NCI-H524 (cell line): ENCODE data around the gene CRABP1.

Experiments used
- DNase-seq, 2 experiments: peaks; one replicate each; lab custom pipeline; 2025; lab: John Stamatoyannopoulos, UW

Gene CRABP1

DNA sequence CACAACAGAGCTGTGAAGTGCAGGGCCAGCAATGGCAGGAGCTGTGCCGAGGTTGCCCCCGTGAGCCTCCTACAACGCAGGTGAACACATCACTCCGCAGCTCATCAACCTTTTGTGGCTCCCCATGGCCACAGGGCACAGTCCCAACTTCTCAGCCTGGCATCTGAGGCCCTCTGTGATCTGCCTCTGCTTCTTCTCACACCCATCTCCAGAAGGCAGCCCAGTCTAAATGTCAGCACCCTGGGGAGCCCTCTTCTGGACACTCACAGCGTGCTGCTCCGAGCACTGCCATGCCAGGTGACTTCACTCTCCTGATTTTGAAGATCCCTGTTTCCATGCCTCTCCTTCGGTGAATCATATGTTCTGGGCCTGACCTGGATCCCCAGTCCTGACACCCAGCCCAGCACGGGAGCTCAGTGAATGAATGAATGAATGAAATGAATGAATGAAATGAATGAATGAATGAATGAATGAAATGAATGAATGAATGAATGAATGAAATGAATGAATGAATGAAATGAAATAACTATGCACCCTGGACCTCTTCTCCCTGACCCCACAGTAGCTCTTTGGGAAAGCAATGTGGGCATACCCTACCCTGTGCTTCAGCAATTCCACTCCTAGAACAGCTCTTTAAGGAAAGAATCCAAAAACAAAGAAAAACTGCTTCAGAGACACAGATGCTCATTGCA lies 22.9 kb upstream of the CRABP1 start:
- peak in 1 of 2 experiments; percentile 68 for DNase-seq

DNA sequence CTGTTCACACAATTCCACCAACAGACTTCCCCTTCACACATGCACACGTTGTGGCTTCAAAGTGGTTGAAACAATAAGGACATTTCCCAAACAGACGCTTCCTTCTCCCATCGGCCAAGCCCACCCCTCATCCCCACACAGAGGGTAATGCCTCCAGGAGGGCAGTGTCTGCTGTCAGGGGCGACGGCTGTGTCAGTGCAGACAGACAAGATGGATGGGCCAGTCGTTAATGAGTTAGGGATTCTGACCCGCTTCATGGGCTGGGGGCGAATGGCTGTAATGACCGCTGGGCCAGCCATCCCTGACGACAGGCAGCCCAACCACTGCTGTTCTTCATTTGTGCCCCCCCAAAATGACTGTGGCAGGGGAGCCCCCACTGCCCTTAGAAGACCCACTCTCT lies 20.6 kb upstream of the CRABP1 start:
- DNase-seq = no peak

DNA sequence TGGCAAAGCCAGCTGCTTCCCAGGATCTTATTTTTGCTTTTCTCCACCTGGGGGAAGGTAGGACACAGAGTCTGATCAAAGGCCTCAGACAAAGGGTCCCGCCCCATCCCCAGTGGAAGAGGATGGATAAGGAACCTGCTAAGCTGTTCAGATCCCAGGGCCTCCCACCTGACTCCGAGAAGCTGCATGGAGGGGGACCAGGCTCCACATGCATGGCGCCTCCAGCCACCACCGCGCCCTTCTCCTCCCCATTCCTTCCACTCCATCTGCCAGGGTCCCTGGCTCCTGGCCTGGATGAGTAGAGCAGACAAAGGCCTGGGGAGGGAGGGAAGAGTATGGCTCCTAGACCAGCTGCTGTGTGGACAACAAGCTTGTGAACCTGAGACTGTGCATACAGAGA lies 20.0 kb upstream of the CRABP1 start:
- peak; percentile 22 to 51 for DNase-seq

DNA sequence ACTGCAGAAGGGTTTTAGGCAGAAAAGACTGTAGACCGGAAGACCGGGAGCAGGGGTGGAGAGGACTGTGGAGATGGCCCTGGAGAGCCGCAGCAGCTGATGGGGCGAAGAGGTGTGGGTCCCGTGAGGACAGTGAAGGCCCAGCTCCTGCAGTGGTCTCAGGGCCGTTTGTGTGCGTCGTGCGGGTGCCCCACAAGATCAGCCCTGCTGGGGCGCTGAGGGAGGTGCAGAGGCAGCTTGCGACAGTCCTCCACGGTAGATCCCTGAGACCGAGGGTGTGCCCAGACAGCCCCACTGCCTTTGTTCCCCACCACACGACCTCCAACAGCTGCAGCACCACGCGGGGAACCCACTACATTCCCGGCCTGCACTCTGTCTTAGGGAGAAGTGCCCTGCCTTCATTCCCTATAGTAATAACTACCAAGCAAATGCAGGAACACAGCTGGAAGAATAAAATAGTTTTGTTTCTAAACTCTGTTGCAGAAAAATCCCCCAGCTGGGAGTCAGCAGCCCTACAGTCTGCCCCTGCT lies 19.0 kb upstream of the CRABP1 start:
- no peak for DNase-seq

DNA sequence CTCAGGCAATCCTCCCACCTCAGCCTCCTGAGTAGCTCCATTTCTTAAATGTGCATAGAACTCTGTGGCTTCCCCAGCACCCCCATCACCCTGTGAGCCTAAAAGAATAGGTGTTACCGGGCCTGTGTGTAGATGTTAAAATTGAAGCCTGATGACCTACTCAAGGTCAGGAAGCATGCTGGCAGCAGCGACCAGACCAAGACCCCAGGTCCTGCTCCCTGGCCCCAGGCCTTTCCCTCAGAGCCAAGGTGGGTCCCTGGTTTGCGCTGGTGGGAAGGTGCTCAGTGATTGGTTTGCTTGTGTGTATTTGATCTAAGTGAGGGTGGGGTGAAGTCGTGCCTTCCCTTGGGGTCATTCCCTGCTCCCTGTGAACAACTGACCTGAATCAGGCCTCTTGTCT lies 18.4 kb upstream of the CRABP1 start:
- no peak for DNase-seq

DNA sequence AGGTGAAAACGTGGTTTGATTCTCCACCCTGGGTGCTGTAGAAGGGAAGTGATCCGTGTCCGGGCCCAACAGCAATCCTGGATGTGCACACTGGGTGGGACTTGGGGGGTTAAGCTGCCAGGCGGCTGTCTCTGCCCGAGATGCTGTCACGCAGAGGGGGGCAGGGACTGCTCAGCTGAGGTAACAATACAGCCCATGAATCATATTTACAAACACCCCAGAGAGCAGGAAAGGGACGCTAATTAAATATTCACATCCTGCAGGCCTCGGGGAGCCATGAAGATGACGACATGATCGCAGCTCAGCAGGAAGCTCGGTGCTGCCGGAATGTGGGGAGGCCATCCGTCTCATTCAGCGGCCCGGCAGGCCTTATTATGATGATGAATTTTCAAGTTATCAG lies 17.9 kb upstream of the CRABP1 start:
- DNase-seq = no peak

DNA sequence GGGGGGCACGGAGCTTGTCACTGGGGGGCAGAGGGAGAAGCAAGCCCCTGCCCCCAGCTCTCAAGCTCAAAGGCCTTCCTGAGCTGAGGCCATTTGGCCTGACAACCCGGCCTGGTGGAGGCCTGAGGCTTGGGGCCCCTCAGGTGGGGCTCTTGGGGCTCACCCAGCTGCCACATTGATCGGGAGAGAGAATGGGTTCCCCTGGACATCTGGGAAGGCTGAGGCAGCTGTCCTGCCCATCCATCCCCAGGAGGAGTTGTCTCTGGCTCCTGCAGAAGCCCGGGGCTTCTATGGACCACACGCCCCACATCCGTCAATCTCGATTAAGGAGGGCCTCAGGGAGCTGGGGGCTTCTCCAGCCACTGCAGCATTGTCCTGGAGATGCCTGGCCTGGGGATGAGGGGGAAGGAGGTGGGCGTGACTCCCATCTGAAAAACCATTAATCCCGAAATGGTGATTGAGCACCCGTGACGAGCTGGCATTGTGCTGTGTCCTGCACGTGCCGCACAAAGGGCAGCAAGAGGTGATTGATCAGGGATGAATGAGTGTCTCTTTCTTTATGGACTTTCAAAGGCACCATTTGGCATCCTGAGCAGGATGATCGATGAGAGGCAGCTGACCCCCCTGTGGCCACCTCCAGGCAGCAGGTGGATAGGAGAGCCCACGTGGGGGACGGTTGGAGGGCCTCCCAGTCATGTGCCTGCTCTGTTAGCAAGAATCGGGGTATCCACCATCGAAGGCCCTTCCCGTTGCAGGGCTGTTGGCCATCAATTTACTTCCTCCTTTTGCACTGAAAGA lies 17.2 kb upstream of the CRABP1 start:
- DNase-seq = no peak

DNA sequence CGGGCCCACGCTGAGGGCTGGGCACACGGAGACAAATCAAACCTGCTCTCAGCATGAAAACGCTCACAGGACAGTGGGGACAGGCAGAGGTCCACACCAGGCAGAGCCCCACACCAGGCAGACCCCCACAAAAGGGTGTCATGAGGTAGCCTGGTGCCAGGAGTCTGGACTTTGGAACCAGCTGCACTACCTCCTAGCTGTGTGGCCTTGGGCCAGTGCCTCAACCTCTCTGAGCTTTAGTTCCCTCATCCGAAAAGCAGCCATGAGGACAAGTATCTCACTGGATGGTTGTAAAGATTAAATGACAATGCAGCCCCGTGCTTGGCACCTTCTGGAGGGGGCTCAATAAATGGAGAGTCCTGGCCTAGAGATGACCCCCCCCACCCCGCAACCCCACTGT lies 16.5 kb upstream of the CRABP1 start:
- DNase-seq = no peak

DNA sequence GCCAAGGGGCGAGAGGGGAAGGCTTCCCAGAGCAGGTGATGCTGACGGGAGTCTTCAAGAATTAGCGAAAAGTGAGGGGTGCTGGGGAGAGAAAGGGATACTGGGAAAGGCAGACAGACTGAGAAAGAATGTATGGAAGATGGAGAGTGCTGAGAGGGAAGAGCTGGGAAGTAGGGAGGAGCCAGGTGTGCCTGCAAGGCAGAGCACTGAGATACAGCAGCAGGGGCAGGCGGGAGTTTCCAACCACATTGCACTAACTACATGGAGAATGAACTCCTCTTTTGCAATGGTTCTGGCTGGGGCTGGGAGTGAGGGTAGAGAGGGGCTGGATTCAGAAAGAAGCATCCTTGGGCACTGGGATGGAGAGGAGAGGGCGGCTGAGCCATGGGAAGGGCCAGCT lies 16.0 kb upstream of the CRABP1 start:
- no peak for DNase-seq

DNA sequence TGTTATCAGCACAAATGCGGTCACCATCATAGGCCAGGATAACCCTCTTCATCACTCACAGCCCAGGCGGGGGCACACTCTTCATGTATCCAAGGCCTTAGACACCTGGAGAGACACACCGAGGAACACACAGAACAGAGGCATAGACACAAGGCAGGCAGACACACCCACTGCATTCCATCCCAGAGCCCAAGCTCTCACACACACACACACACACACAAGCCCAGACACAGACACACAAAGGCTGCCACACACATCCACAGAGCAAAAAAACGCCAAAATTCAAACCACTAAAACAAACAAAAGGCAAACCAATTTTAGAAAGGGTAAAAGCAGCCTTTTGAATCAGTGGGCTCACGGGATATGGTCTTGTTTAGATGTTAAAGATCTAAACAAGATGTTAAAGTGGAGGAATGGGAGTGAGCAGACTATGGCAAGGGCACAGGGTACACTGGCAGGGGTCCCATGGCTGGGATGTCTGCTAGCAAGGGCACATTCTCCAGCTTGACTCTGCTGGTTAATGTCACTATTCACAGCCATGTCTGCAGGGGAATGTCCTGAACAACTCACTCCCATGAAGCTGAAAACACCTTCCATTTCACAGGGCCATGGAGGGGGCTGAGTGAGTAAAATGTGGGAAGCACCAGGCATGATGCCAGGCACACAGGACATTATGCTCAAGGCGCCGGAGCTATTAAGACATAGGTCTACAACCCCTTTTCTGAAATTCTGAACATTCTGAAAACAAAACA lies 14.9 kb upstream of the CRABP1 start:
- no peak for DNase-seq

DNA sequence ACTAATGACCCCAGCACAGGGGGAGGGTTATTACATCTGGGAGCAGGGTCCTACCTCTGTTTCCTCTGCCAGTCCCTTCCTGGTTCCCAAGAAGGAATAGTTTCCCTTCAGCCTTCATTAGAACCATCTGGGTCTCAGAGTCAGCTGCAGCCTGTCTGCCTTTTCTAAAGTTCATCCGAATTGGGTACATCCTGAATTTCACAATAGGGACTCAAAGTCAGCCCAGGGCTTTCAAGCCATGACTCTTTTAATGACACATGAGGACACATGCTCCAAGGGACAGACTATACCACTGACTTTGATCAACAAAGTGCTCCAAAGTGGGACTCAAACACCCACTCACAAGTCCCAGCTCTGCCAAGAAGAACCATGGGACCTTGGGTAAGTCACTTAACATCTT lies 12.7 kb upstream of the CRABP1 start:
- no peak for DNase-seq

DNA sequence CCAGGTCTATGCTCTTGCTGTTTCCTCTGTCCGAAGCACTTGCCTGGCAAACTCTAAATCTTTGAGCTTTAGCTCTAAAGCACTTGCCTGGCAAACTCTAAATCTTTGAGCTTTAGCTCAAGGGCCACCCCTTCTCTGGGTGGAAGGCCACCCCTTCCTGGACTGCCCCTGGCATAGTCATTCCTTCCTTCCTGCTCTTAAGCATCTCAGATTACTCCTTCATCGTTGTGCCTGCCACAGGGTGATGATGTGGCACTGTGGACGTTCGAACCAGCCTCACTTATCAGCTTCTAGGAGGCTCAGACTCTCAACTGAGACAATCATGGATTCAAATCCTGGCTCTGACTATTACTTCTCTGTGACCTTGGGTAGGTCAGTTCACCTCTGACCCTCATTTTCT lies 10.5 kb upstream of the CRABP1 start:
- DNase-seq = no peak

DNA sequence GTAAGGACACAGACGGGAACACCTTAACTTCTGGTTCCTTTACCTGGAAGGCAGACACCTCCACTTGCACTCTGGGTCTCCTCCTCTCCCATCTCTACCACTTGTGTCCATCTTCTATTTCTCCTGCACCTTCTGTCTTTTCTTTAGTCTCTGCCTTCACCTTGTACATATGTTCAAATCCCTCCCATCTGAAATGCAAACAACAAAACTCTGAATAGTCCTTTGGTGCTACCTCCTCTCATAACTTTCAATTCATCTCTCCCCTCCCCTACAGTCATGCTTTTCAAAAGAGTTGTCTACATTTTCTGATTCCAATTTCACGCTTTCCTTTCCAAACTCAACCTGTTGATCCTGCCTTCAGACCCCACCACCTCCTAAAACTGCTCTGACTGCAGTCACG lies 5.3 kb upstream of the CRABP1 start:
- DNase-seq = no peak

DNA sequence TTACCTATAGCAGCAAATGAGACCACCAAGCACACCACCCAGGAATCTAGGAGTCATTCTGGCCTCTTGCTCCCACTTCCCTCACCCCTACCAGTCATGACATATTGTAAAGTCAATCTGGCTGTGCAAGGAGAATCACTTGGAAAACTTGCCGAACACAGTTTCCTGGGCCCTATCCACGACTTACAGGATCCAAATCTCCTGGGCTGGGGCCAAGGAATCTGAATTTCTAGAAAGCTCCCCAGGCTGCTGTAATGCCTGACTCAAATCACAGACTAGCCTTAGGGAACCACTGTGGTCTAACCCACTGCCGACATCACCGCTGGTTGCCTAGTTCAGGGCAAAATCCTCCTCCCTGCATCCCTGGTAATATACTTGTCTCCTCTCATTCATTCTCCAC lies 4.2 kb upstream of the CRABP1 start:
- DNase-seq = no peak

DNA sequence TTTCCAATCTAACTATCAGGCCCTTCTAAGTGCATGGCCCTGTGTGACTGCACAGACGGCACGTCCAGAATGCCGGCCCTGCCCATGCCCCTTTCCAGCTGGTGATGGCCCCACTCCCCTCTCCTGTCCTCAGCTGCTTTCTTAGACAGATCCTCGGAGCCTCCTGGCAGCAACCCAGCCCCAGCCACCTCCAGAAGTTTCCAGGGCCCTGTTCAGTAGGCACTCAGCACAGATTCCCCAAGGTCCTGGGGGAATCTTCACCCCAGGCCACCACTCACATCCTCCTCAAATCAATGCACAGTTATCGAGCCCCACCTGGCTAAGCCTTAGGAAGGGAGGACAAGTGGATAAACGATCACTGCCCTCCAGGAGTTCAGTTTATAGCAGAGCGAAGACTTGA lies 1.4 kb upstream of the CRABP1 start:
- DNase-seq = peak; percentile 79 to 89

DNA sequence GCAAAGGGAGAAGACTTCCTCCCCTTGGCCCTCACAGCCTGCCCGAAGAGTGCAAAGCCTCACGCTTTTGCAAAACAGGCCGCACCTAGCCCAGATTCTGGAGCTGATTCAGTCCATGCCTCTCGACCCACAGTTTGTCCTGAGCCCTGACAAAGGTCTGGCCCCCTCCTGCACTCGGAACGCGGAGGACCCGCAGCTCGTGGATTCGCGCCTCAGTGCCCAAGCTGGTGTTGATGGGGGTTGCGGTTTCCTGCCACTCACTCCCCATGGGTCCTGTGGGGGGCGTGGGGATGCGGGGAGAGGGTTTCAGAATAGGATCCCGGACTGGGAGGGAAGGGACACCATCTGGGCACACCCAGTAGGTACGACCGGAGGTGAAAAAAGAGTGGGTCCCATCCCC lies 594 bp upstream of the CRABP1 start:
- DNase-seq = peak; percentile 15 to 47

DNA sequence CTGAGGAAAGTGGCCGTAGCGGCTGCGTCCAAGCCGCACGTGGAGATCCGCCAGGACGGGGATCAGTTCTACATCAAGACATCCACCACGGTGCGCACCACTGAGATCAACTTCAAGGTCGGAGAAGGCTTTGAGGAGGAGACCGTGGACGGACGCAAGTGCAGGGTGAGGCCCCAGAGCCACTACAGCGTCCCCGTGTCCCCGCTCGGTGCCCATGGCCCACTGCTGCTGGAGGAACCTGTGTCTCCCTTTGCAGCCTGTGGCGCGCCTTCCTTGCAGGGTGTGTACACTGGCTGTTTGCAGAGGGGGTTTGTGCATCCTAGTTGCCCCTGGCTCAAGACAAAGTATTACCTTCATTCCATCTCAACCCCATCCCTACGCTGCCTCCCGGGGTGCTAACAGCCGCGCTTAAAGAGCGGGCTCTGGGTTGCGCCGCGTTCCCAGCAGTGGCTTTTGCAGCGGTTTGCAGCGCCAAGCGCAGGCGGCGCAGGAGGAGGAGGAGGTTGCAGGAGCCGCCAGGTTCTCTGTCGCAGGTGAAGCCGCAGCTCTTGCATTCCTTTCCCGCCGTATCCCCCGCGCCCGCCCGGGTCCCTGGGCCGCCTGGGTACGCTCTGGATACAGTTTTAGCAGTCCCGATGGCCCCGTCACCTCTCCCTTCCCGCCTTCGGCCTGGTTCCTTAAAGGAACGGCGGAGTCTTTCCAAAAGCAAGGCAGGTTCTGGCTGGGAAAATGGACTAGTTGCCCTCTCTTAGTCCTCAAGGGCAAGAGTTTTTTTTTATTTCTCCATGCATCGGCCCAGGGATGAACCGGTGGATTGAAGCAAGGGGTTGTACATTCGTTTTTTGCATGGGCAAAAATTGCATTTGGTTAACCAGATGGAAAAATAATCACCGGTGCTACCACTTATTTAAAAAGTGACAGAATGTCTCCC lies 1.2 kb downstream of the CRABP1 start:
- DNase-seq = peak in 1 of 2 experiments; percentile 34

DNA sequence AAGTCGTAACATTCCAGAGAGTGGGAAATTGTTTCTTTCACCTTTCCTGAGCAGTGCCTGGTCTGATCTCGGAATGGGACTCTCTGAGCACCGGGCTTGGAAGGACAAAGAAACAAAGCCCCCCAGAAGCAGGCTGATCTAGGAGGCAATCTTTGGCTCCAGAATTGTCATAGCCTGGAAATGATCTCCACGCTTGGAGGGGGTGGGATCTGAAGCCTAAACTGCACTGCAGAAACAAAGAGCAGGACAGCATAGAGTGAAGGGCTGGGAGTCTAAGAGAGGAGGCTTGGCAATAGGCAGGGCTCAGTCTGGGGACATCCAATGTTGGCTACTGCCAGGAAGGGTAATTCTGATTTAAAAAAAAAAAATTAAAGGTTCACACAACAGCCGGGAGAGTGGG lies 1.9 kb downstream of the CRABP1 start:
- DNase-seq = peak in 1 of 2 experiments; percentile 38

DNA sequence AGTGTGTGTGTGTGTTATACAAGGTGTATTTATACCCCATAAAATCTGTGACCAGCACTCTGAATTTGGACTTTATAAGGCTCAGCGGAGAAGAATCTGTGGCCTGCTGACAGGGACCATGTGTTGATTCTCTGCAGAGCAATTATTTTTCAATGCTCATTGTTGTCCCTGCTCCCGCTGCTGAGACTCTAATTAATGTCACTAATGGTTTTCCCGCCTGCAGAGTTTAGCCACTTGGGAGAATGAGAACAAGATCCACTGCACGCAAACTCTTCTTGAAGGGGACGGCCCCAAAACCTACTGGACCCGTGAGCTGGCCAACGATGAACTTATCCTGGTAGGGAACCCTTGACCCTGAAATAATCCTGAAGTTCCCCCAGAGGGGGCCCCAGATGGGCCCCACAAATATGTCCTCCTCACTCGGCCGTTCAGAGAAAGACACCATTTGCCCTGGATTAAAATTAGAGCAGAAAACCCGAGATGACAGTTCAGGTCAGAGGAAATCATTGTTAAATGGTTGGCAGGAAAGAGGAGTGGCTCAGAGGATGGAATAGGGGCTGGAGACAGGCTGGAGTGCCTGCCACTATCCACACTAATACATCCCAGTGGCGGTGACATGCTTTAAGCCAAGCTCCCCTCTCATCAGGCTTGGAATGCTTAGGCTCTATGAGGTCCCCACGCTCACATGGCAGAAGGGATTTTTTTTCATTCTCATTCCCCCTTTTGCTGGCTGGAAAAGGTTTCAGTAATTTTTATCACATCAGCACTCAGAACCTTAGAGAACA lies 3.3 kb downstream of the CRABP1 start:
- peak in 1 of 2 experiments; percentile 14 for DNase-seq

DNA sequence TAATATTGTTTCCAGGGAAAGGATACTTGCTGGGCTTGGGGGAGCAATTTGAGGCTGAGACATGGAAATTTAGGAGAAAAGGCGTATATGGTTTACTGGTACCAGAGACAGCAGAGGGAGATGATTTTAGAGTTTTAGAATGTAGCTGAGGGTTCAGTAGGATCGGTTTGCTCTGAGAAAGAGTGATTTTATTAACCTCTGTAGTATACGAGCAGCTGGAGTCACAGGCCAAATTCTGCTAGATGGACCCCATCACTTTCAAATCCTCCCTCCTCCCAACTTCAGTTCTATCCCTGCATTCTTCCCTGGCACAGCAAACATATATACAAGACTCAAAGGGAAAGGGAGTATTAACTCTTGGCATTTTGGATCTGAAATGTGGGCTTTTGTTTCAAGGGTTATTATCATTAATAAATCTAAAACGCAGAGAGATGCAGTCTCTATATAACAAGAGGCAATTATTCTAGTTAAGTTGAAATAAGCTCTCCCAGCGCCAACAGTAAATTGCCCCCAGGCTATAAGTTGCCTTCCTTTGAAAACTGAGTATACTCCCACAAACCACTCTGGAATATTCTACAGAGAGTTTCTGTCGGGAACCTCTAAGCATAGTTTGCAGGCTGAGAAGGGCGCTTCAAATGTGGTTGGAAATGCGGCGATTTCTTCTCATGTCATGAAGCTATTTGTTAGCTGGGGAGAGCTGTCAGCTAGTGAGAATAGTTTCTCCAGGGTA lies 5.4 kb downstream of the CRABP1 start:
- no peak for DNase-seq
